GM12891 (cell line): ENCODE data around the gene EIF4B.
"Not testable (repeated sequence)": the region's sequence is repeated elsewhere in the genome, so short reads cannot be mapped to it uniquely, and the experiment has no call there.

ENCODE experiments used
- DNase-seq: peaks from one replicate; pipeline ENCODE4 v3.0.0; 2011; ENCODE audit warnings: low spot score; ENCODE audit not compliant: insufficient read length
- FAIRE-seq: peaks from 2 replicates; lab custom pipeline; 2011; peaks lifted over from hg19 to GRCh38; lab: Jason Lieb, UNC
- PAX5 ChIP-seq: IDR thresholded peaks from 2 replicates; pipeline ENCODE4 v1.6.1; 2011; ENCODE audit warnings: low read length, moderate library complexity, mild to moderate bottlenecking; ENCODE audit not compliant: insufficient read depth, severe bottlenecking
- POLR2A ChIP-seq: IDR thresholded peaks from 2 replicates; pipeline ENCODE4 v1.6.1; 2011; ENCODE audit warnings: low read depth, low read length, control low read depth
- POLR2AphosphoS5 ChIP-seq: IDR thresholded peaks from 2 replicates; pipeline ENCODE4 v1.6.1; 2011; ENCODE audit warnings: low read depth, low read length, control low read depth
- POU2F2 ChIP-seq: IDR thresholded peaks from 2 replicates; pipeline ENCODE4 v1.6.1; 2011; ENCODE audit warnings: low read depth, mild to moderate bottlenecking, control low read depth, low read length, moderate library complexity
- SPI1 ChIP-seq: IDR thresholded peaks from 2 replicates; pipeline ENCODE4 v1.6.1; 2011; ENCODE audit warnings: low read depth, low read length, control low read depth
- TAF1 ChIP-seq: IDR thresholded peaks from 2 replicates; pipeline ENCODE4 v1.6.1; 2011; ENCODE audit warnings: low read depth, low read length, control low read depth

EIF4B gene

DNA sequence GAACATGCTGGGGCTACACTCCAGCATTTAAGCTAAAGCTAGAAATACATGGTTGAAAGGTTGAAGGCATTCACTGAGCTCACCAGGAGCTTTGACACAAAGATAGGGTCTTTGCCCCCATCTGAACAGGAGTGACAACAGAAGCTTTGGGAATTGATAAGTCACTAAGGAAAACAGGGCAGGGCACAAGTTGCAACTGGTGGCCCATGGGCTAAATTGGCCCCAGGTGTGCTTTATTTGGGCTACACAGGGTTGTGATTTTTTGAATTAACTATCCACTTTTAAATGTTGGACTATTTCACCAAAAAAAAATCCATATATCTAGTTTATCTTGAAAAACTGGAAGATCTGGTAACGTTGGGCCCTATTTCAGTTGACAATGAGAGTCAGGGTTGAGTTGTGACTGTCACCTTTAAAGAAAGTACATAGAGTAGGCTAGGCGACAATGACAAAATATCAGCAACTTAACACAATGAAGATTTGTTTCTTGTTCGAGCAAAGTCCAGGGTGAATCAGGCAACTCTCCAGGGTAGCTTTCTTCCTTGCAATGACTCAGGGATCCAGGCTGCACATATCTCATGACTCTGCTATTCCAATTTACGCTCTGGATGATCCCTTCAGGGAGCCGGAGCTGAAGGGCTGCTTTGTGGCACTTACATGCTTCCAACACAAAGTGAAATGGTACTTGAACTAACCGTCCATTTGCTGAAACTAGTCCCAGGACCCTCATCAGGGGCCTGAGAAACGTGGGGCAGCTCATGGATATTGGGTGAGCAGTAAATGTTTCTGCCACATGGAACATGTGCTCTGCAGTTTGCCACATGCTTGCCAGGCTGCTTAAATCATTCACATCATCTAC lies 13.3 kb upstream of the EIF4B start:
- FAIRE-seq: no peak
- no peak for TF ChIP-seq POLR2AphosphoS5
- TF ChIP-seq SPI1: no peak
- no peak for TF ChIP-seq POU2F2
- TF ChIP-seq TAF1: no peak
- no peak for TF ChIP-seq PAX5
- no peak for TF ChIP-seq POLR2A
- DNase-seq: no peak

- no peak for FAIRE-seq
- TF ChIP-seq PAX5: no peak
- TF ChIP-seq TAF1: no peak
- no peak for TF ChIP-seq SPI1
- TF ChIP-seq POU2F2: no peak
- no peak for TF ChIP-seq POLR2AphosphoS5
- TF ChIP-seq POLR2A: no peak
- DNase-seq: no peak
Observed at GRCh38 chr12:52993558-52993869, 12.7 kb upstream of the EIF4B start.

GRCh38 chr12:53004178-53004577 lies 2.1 kb upstream of the EIF4B start:
- DNase-seq (no peak), FAIRE-seq (no peak)
- TF ChIP-seq POU2F2 (no peak), PAX5 (no peak), POLR2A (no peak), SPI1 (no peak), TAF1 (no peak), POLR2AphosphoS5 (no peak)

- TF ChIP-seq POU2F2 (no peak), POLR2AphosphoS5 (no peak), TAF1 (no peak), SPI1 (no peak), POLR2A (no peak), PAX5 (no peak)
- DNase-seq: no peak
- no peak for FAIRE-seq
Observed at GRCh38 chr12:53004582-53004981, 1.7 kb upstream of the EIF4B start.

GRCh38 chr12:53005215-53005985 lies 856 bp upstream of the EIF4B start:
- TF ChIP-seq SPI1 (no peak), POU2F2 (no peak), POLR2A (no peak), PAX5 (no peak), POLR2AphosphoS5 (no peak), TAF1 (no peak)
- no peak for FAIRE-seq
- no peak for DNase-seq

DNA sequence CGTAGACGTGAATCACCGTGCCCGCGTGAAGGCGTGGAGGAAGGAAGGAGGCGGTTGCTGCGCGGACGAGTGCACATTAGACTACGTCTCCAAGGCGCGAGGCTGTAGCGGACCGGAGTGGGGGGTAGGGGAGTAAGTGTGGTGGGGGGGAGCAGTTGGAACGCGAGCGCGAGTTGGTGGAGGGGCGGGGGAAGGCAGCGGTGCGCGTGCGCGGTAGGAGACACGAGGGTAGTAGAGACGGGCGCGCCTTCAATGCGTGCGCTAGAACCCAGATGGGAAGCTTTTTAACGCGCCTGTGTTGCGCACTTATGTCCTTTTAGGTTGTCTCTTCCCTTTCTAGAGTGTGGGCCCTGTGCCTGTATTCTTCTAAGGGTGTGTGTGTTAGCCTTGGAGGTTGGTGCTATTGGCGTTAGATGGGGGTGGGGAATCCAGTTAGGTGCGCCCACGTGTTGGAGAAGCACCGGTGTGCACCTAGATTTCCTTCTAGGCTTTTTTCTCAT lies 604 bp downstream of the EIF4B start:
- FAIRE-seq (no peak), DNase-seq (peak; percentile 61)
- TF ChIP-seq PAX5 (no peak), POLR2AphosphoS5 (peak; percentile 59; the same call in 1 of the 2 replicates), TAF1 (no peak), SPI1 (no peak), POLR2A (peak; percentile 16)

- TF ChIP-seq POLR2AphosphoS5 (no peak), POLR2A (no peak), POU2F2 (no peak), SPI1 (no peak), TAF1 (no peak), PAX5 (no peak)
- no peak for DNase-seq
- FAIRE-seq: no peak
Observed at GRCh38 chr12:53007343-53007742, 1.1 kb downstream of the EIF4B start.

GRCh38 chr12:53008760-53009159 lies 2.5 kb downstream of the EIF4B start:
- FAIRE-seq, DNase-seq: not testable (repeated sequence)

- no peak for FAIRE-seq
- no peak for TF ChIP-seq POLR2AphosphoS5
- TF ChIP-seq TAF1: no peak
- TF ChIP-seq SPI1: no peak
- no peak for TF ChIP-seq PAX5
- no peak for TF ChIP-seq POU2F2
- TF ChIP-seq POLR2A: no peak
- no peak for DNase-seq
Observed at GRCh38 chr12:53010955-53011354, 4.7 kb downstream of the EIF4B start.
